Femur (tissue), 1 donor: Measurements from ENCODE around the gene KCNRG.
"Not testable (repeated sequence)": the region's sequence is repeated elsewhere in the genome, so short reads cannot be mapped to it uniquely, and the experiment has no call there.

Experiments used
- DNase-seq: peaks from one replicate; pipeline ENCODE4 v3.0.0-alpha.2; 2017

The KCNRG gene

DNA sequence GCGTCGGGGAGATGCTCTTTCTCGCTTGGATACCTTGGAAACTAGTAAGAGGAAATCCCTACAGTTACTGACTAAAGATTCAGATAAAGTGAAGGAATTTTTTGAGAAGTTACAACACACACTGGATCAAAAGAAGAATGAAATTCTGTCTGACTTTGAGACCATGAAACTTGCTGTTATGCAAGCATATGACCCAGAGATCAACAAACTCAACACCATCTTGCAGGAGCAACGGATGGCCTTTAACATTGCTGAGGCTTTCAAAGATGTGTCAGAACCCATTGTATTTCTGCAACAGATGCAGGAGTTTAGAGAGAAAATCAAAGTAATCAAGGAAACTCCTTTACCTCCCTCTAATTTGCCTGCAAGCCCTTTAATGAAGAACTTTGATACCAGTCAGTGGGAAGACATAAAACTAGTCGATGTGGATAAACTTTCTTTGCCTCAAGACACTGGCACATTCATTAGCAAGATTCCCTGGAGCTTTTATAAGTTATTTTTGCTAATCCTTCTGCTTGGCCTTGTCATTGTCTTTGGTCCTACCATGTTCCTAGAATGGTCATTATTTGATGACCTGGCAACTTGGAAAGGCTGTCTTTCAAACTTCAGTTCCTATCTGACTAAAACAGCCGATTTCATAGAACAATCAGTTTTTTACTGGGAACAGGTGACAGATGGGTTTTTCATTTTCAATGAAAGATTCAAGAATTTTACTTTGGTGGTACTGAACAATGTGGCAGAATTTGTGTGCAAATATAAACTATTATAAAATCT lies 2.7 kb upstream of the KCNRG start:
- DNase-seq = no peak

GRCh38 chr13:50014386-50014785 lies 858 bp upstream of the KCNRG start:
- DNase-seq = no peak

DNA sequence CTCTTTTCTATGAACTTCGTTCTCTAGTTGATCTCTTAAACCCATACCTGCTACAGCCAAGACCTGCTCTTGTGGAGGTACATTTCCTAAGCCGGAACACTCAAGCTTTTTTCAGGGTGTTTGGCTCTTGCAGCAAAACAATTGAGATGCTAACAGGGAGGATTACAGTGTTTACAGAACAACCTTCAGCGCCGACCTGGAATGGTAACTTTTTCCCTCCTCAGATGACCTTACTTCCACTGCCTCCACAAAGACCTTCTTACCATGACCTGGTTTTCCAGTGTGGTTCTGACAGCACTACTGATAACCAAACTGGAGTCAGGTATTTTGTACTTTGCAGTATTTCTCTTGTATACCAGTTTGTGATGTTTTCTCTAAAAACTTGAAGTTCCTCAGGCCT lies 506 bp downstream of the KCNRG start:
- DNase-seq = no peak

DNA sequence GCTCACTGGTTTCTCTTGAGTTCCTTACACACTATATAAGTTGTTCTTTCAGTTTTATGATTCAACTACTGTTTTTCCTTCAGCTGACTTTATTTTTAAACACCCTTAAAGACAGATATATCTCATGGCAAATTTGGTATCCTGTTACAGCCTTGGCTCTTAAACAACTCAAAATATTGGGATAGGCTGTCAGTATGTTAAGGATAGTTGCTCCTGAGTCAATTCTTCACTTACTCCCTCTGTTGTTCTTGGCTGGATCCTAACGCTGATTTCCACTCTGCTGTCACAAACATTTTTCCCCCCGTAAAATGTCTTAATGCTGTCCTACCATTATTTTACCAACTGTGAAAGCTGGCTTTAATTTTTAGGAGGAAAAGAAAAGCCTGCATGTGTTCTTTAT lies 1.2 kb downstream of the KCNRG start:
- no peak for DNase-seq

GRCh38 chr13:50017819-50018218 lies 2.6 kb downstream of the KCNRG start:
- no peak for DNase-seq

GRCh38 chr13:50025436-50025835 lies 10.2 kb downstream of the KCNRG start:
- no peak for DNase-seq

DNA sequence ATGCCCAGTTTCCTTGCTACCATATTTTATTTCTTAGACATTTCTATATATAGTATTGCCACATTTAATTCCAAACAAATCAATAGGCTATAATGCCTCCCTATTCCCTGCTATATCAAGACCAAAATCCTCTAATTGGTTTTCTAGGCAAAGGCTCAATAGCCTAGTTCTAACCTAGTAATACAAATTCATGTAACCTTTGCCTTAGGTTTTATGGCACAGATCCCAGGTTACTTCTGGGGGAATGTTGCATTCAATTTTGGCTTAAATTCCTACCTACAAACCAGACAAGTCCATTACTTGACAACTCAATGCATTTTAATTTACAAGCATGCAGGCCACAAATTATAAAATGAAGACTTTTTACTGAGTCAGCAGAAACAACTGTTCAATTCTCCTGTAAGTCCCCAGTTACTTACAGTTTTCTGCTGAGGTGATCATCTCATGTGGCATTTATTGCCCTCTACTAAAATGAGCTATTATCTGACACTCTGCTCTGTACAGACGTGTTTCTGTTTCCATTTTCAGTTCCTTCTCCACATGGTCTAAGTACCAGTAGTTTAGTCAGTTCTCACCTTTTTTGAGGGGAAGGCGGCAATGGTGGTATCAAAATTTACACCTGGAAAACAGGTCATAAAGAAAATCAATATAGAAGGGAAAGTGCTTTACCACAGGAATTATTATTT lies 11.7 kb downstream of the KCNRG start:
- DNase-seq = no peak

GRCh38 chr13:50030315-50030714 lies 15.1 kb downstream of the KCNRG start:
- no peak for DNase-seq

DNA sequence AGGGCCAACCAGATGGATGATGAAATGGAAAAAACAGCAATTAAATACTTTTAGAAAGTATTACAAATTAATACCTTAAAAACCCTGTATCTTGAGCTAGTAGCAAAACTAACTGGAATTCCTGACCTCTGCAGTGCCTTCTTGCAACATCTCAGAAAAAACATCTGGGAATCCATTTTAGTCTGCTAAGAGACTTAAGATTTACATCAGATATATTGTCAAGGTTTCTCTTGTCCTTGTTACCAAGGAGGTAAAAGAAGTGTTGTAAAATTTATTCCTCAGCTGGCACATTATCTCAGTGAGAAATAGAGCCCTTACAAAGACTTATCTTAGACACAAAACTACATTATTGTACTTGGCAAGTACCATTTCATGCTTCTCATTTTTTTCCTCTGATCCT lies 18.5 kb downstream of the KCNRG start:
- DNase-seq = no peak

- no peak for DNase-seq
Observed at GRCh38 chr13:50037788-50038187, 22.5 kb downstream of the KCNRG start.

DNA sequence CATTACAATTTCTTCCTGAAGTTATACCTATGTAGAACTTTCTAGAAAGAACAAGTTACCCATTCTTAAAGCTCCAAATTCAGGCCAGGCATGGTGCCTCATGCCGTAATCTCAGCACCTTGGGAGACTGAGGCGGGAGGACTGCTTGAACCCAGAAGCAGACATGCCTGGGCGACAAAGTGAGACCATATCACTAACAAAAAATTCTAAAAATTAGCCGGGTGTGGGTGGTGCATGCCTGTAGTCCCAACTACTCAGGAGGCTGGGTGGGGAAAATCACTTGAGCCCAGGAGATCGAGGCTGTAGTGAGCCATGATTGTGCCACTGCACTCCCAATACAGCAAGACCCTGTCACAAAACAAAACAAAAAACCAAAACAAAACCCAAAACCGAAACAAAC lies 23.0 kb downstream of the KCNRG start:
- DNase-seq = no peak

DNA sequence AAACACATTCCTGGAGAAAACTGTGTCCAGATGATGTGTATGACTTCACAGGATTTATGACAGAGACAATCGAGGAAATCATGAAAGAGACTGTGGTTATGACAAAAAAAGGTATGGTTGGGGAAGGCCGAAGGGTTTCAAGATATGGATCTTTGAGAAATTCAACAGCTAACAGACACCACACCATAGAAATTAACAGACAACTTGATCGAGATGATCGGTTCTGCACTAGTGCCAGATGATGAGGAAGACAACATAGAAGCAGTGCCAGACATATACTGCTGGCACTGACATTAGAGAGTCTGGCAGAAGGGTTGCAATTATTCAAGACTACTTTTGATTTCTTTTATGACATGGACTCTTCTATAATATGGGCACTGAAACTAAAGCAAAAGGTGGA lies 37.2 kb downstream of the KCNRG start:
- DNase-seq = no peak

DNA sequence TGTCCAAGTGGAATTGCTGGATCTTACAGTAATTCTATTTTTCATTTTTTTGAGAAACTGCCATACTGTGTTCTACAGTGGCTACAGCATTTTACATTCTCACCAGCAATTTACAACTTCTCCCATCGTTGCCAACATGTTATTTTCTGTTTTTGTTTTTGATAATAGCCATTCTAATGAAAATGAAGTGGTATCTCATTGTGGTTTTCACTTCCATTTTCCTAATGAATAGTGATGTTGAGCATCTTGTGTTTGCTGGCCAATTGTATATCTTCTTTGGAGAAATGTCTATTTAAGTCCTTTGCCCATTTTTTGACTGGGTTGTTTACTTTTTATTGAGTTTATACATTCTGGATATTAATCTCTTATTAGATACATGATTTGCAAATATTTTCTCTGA lies 38.6 kb downstream of the KCNRG start:
- no peak for DNase-seq

- no peak for DNase-seq
Observed at GRCh38 chr13:50055454-50055853, 40.2 kb downstream of the KCNRG start.

- no peak for DNase-seq
Observed at GRCh38 chr13:50060718-50061117, 45.5 kb downstream of the KCNRG start.

DNA sequence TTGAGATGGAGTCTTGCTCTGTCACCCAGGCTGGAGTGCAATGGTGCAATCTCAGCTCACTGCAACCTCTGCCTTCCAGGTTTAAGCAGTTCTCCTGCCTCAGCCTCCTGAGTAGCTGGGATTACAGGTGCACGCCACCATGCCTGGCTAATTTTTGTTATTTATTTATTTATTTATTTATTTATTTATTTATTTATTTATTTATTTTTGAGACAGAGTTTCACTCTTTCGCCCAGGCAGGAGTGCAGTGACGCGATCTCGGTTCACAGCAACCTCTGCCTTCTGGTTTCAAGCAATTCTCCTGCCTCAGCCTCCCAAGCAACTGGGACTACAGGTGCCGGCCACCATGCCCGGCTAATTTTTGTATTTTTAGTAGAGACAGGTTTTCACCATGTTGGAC lies 47.1 kb downstream of the KCNRG start:
- DNase-seq = not testable (repeated sequence)

DNA sequence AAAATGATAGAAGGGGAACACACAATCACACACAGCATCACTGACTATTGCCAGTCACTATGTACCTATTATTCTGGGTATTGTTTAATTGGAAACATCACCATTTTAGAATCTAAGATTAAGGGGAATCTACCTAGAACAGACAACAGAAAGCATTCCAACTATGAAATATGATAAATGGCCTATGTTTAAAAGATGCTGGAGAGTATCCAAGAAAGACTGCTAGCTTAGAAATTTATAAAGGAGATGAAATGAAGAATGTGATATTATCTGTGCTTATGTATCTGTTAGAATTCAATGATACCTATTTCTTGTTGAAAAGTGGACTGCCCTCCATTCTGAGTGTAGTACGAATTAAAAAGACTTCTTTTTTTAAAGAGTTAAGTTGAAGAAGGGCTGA lies 50.5 kb downstream of the KCNRG start:
- no peak for DNase-seq

GRCh38 chr13:50068508-50068907 lies 53.3 kb downstream of the KCNRG start:
- DNase-seq = no peak

- DNase-seq = no peak
Observed at GRCh38 chr13:50069261-50069660, 54.0 kb downstream of the KCNRG start.

- no peak for DNase-seq
Observed at GRCh38 chr13:50070186-50070585, 54.9 kb downstream of the KCNRG start.
